Measurements from ENCODE around the gene TRIB2. TPM values are rescaled to one million over a fixed set of nuclear protein-coding genes. Genes with fewer than 3 reads are reported as not detected.

Gene TRIB2
- total RNA-seq, 1 donor from 2014 or later: 90.9 TPM

GRCh38 chr2:12688091-12688490 is 28.6 kb upstream of the TRIB2 start:
- no peak overlapping the region for H3K4me3 Mint-ChIP-seq
- no peak for TF ChIP-seq CTCF (conservative IDR thresholded peaks at IDR 0.05)
- H3K27me3 Mint-ChIP-seq: no peaks in the 10 kb centered on the region

GRCh38 chr2:12688893-12689292 is 27.8 kb upstream of the TRIB2 start:
- DNase-seq (ENCODE audit: extremely low spot score, unreplicated experiment): no peak
- H3K36me3 Mint-ChIP-seq: no peaks in the 10 kb centered on the region
- H3K4me3 Mint-ChIP-seq: no peak overlapping the region
- H3K4me1 Mint-ChIP-seq (ENCODE audit: unreplicated experiment): peaks cover 13% of the 10 kb centered on the region
- H3K27ac Mint-ChIP-seq: no peak overlapping the region
- H3K9me3 Mint-ChIP-seq: peaks cover 15% of the 10 kb centered on the region
- no peaks in the 10 kb centered on the region for H3K27me3 Mint-ChIP-seq
- TF ChIP-seq CTCF (conservative IDR thresholded peaks at IDR 0.05): no peak

More at GRCh38 chr2:12688091-12688490, 28.6 kb upstream of the TRIB2 start:
- Mint-ChIP-seq H3K9me3 (peaks cover 15% of the 10 kb centered on the region), H3K36me3 (no peaks in the 10 kb centered on the region), H3K4me1 (ENCODE audit: unreplicated experiment) (peaks cover 18% of the 10 kb centered on the region), H3K27ac (no peak overlapping the region)
- DNase-seq (ENCODE audit: extremely low spot score, unreplicated experiment): no peak

- Mint-ChIP-seq H3K27ac (no peak overlapping the region), H3K4me3 (no peak overlapping the region), H3K36me3 (no peaks in the 10 kb centered on the region), H3K4me1 (ENCODE audit: unreplicated experiment) (no peaks in the 10 kb centered on the region), H3K27me3 (no peaks in the 10 kb centered on the region), H3K9me3 (peaks cover 15% of the 10 kb centered on the region)
- no peak for DNase-seq (ENCODE audit: extremely low spot score, unreplicated experiment)
- TF ChIP-seq CTCF (conservative IDR thresholded peaks at IDR 0.05): no peak
Observed at GRCh38 chr2:12693509-12693908, 23.2 kb upstream of the TRIB2 start.

GRCh38 chr2:12694990-12695774 is 21.6 kb upstream of the TRIB2 start:
- no peaks in the 10 kb centered on the region for H3K27me3 Mint-ChIP-seq
- no peak overlapping the region for H3K4me3 Mint-ChIP-seq
- H3K27ac Mint-ChIP-seq: no peak overlapping the region
- TF ChIP-seq CTCF (conservative IDR thresholded peaks at IDR 0.05): no peak
- H3K36me3 Mint-ChIP-seq: no peaks in the 10 kb centered on the region
- no peak for DNase-seq (ENCODE audit: extremely low spot score, unreplicated experiment)
- H3K4me1 Mint-ChIP-seq (ENCODE audit: unreplicated experiment): no peaks in the 10 kb centered on the region
- H3K9me3 Mint-ChIP-seq: peaks cover 11% of the 10 kb centered on the region

GRCh38 chr2:12697617-12698016 is 19.1 kb upstream of the TRIB2 start:
- no peak for DNase-seq (ENCODE audit: extremely low spot score, unreplicated experiment)
- Mint-ChIP-seq H3K36me3 (no peaks in the 10 kb centered on the region), H3K27ac (no peak overlapping the region), H3K4me1 (ENCODE audit: unreplicated experiment) (no peaks in the 10 kb centered on the region), H3K27me3 (no peaks in the 10 kb centered on the region), H3K9me3 (no peaks in the 10 kb centered on the region), H3K4me3 (no peak overlapping the region)
- TF ChIP-seq CTCF (conservative IDR thresholded peaks at IDR 0.05): no peak

Data from type B pancreatic cell (in vitro differentiated cells).